GM21717 (cell line): ENCODE measurements around the gene NR3C1.
A peak's percentile ranks its signal among the peaks of the same experiment; 100 is the strongest.

Experiments used
- ATAC-seq: cut with Tn5 transposase; IDR thresholded peaks from one replicate; pipeline ENCODE4 v1.9.1; 2021; ENCODE audit warnings: mild to moderate bottlenecking, moderate library complexity; ENCODE audit not compliant: unreplicated experiment

The NR3C1 gene

DNA sequence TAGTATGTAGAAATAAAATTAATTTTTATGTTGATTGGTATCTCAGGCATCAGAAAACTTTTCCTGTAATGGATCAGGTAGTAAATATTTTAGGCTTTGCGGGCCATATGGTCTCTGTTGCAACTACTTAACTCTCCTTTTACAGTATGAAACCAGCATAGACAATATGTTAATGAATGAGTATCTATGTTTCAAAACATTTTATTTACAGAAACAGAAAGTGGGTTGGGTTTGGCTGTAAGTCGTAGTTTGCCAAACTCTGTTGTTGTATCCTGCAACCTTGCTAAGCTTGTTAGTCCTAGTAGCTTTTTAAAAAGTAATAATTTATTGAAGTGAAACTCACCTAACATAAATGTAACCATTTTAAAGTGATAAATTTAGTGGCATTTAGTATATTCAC lies 132.1 kb downstream of the NR3C1 start:
- no peak for ATAC-seq

GRCh38 chr5:143268388-143268787 lies 135.1 kb downstream of the NR3C1 start:
- no peak for ATAC-seq

GRCh38 chr5:143267186-143267585 lies 136.3 kb downstream of the NR3C1 start:
- ATAC-seq, result no peak

DNA sequence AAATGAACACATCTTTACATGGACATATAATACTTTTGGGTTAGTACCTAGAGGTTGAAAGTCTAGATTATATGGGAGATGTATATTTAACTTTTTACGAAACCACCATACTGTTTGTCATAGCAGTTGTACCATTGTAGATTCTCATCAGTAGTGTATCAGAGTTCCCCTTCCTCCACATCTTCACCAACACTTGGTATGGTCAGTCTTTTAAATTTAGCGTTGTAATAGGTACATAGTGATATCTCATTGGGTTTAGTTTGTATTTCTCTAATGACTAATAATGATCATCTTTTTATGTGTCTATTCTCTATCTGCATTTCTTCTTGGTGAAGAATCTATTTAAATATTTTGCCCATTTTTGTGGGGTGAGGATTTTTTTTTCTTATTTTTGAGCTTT lies 137.5 kb downstream of the NR3C1 start:
- ATAC-seq, result no peak

- no peak for ATAC-seq
These were observed 140.1 kb downstream of the NR3C1 start for GRCh38 chr5:143263272-143263810.

GRCh38 chr5:143262393-143263174 lies 140.9 kb downstream of the NR3C1 start:
- peak; percentile 78 for ATAC-seq

GRCh38 chr5:143261748-143262392 lies 141.6 kb downstream of the NR3C1 start:
- no peak for ATAC-seq

- ATAC-seq, result no peak
These were observed 144.3 kb downstream of the NR3C1 start for GRCh38 chr5:143259254-143259605.

- no peak for ATAC-seq
These were observed 144.8 kb downstream of the NR3C1 start for GRCh38 chr5:143258559-143259253.

DNA sequence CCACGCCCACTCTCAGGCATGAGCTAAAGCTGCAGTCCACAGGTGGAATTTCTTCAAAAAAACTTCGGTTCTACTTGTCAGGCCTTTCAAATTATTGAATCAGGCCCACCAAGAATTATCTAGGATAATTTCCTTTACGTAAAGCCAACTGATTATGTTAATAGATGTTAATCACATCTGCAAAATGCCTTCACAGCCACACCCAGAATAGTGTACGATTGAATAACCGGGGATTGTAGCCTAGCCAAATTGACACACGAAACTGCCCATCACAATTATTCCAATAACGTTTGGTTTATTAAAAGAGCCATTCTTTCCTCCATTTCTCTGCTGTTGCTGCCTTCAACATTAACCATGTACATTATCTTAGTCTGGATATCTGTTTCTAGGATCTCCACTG lies 148.7 kb downstream of the NR3C1 start:
- ATAC-seq, result no peak

DNA sequence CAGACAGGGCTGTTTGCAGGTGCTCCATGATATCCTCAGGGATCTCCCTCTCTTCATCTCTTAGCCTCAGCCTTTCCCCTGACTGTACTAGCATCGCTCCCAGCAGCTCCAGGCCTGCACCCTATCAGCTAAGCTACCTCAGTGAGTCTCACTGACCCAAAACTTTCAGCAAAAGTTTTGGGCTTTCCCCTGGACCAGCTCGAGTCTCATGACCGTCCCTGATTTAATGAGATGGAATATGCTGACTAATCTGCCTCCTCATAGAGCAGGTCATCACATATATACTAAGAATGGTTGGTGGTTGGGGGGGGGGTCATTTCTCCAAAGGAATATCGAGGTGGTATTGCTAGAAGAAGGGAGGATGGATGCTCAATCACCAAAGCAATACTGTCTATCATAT lies 151.5 kb downstream of the NR3C1 start:
- ATAC-seq, result no peak

GRCh38 chr5:143251190-143251589 lies 152.3 kb downstream of the NR3C1 start:
- no peak for ATAC-seq

GRCh38 chr5:143249851-143250250 lies 153.6 kb downstream of the NR3C1 start:
- ATAC-seq, result no peak

DNA sequence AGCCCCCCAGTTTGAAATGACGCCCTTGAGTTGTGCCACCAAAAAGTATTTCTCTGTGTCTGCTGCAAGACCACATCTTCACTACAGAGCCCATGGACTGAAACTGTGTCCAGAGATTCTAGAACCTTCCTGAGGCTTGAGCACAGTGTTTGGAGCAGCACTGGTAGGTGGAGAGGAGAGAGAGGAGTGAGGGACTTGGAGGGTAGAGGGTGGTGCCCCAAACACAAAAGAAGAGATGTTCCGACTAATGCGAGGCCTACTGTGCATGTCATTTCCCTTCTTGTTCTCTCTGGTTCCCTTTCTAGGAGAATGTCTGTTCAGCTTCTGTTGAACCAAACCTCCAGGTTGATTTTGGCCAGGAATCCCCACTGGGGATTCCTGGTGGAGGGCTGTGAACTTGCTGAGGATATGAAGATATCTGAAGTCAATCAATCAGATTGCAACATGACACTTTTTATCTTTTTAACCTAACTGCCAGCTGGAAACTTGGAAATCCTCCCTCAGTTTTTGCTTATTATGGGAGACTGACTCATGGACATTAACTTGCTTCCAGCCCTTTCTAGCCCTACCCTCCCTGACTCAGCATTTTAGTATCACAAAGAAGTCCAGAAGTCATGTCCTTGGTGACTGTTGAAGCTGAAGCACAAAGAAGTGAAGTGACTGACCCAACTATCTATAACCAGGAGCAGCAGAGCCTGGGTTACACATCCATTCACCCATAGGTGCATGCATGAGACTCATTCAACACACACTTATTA lies 154.5 kb downstream of the NR3C1 start:
- ATAC-seq, result no peak

DNA sequence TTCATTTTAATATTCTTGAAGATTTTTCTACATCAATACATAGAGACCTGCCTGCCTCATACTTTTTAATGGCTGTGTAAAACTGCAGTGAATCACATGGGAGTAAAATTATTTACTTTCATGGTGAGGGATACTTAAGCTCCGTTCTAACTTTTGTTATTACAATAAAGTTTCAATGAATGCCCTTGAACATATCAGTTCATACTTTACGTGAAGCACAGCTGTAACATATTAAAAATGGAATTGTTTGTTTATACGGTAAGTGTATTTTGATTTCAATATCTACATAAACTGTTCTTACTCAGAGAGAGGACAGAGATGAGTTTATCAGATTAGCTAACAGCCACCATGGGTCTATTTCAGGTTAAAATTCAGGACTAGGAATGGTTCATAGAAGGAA lies 155.1 kb downstream of the NR3C1 start:
- ATAC-seq, result no peak

GRCh38 chr5:143247134-143247815 lies 156.2 kb downstream of the NR3C1 start:
- ATAC-seq, result no peak

- no peak for ATAC-seq
These were observed 157.4 kb downstream of the NR3C1 start for GRCh38 chr5:143245929-143246561.

- ATAC-seq, result no peak
These were observed 158.5 kb downstream of the NR3C1 start for GRCh38 chr5:143244990-143245389.

DNA sequence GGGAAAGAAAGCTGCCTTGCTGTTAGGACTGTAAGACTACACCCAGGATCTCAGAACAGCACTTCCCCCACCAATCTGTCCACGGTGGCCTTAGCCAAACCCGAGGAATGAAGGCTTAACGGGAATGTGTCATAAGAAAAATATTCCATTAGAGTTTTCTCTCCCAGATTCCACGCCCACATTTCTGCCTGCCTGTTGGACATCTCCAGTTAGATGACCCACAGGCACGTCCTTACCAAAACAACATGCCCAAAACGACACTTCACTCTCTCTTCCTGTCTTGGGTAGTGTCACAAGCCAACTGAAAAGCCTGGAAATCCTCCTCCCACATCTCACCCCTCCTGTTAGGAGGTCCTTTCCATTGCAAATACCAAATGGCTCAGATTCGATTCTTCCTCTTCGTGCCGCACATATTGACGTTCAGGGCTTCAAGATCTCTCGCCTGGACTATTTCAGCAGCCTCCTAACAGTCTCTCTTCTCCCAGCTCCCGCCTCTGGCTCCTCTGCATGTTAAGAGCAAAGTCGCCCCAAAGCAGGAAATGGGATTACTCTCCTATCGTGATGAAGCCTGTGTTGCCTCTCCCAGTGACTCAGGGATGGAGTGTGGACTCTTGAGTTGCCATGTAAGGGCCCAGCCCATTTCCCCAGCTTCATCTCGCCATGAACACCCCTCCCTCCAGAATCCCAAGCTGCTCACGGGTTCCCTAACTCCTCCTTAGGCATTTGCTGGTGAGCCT lies 159.3 kb downstream of the NR3C1 start:
- ATAC-seq, result no peak
